Measurements from ENCODE around the gene RBBP8NL. TPM values are rescaled to one million over a fixed set of nuclear protein-coding genes. Genes with fewer than 3 reads are reported as not detected.

The RBBP8NL gene
- polyA plus RNA-seq, 1 donor (not counting 4 experiments of a cell fraction or from before 2014, with no cell fraction given), result 0.13 TPM

GRCh38 chr20:62461157-62461556 lies 33.8 kb upstream of the RBBP8NL start:
- Histone ChIP-seq H2AFZ (ENCODE audit: control insufficient read depth, low read length) (no peak overlapping the region), H3K79me2 (ENCODE audit: control insufficient read depth, insufficient read depth, low read length) (no peaks in the 10 kb centered on the region), H3K9ac (ENCODE audit: control insufficient read depth, extremely low read depth, insufficient read depth, low read length) (no peak overlapping the region), H3K9me1 (ENCODE audit: control insufficient read depth, extremely low read depth, insufficient read depth, low read length) (no peaks in the 10 kb centered on the region), H3K4me1 (ENCODE audit: control insufficient read depth, extremely low read depth, insufficient read depth, low read length) (no peaks in the 10 kb centered on the region), H3K27ac (ENCODE audit: control insufficient read depth, insufficient read depth, low read length) (no peak overlapping the region), H3K4me2 (ENCODE audit: control insufficient read depth, extremely low read depth, insufficient read depth, low read depth, low read length) (no peak overlapping the region), H3K9me3 (ENCODE audit: control insufficient read depth, low read depth, low read length) (no peaks in the 10 kb centered on the region), H3K4me3 (ENCODE audit: control insufficient read depth in 2 of 3, extremely low read depth in 1 of 3, insufficient read depth in 2 of 3, low read depth in 1 of 3, low read length in 3 of 3) (no peak overlapping the region), H4K20me1 (ENCODE audit: control insufficient read depth, extremely low read depth, insufficient read depth, low read length) (no peaks in the 10 kb centered on the region), H3K27me3 (ENCODE audit: control insufficient read depth, extremely low read depth, insufficient read depth, low read length) (peaks cover 5% of the 10 kb centered on the region), H3K36me3 (ENCODE audit: control insufficient read depth in 2 of 2, extremely low read depth in 1 of 2, insufficient read depth in 2 of 2, low read length in 2 of 2) (no peaks in the 10 kb centered on the region)
- TF ChIP-seq EZH2 (IDR thresholded peaks at IDR 0.05; ENCODE audit: low read length) (no peak), CTCF (optimal IDR thresholded peaks at IDR 0.05 in 1 of 3, IDR thresholded peaks at IDR 0.05 in 1 of 3, conservative IDR thresholded peaks at IDR 0.05 in 1 of 3; ENCODE audit: extremely low read depth in 1 of 3, insufficient read depth in 2 of 3, low read length in 3 of 3) (no peak)
- DNase-seq (ENCODE audit: low read depth, low spot score) (no peak), FAIRE-seq (no peak)
- dilution Hi-C loops (cut with MboI; ENCODE audit: extremely low pct_ligation_motif_present, low sequenced_read_pairs), result no loop called here

GRCh38 chr20:62460678-62461077 lies 33.3 kb upstream of the RBBP8NL start:
- Histone ChIP-seq H3K4me1 (ENCODE audit: control insufficient read depth, extremely low read depth, insufficient read depth, low read length) (no peaks in the 10 kb centered on the region), H4K20me1 (ENCODE audit: control insufficient read depth, extremely low read depth, insufficient read depth, low read length) (no peaks in the 10 kb centered on the region), H3K27me3 (ENCODE audit: control insufficient read depth, extremely low read depth, insufficient read depth, low read length) (peaks cover 5% of the 10 kb centered on the region), H3K9me3 (ENCODE audit: control insufficient read depth, low read depth, low read length) (no peaks in the 10 kb centered on the region), H3K9me1 (ENCODE audit: control insufficient read depth, extremely low read depth, insufficient read depth, low read length) (no peaks in the 10 kb centered on the region), H3K4me3 (ENCODE audit: control insufficient read depth in 2 of 3, extremely low read depth in 1 of 3, insufficient read depth in 2 of 3, low read depth in 1 of 3, low read length in 3 of 3) (no peak overlapping the region), H3K36me3 (ENCODE audit: control insufficient read depth in 2 of 2, extremely low read depth in 1 of 2, insufficient read depth in 2 of 2, low read length in 2 of 2) (no peaks in the 10 kb centered on the region), H3K27ac (ENCODE audit: control insufficient read depth, insufficient read depth, low read length) (no peak overlapping the region), H3K9ac (ENCODE audit: control insufficient read depth, extremely low read depth, insufficient read depth, low read length) (no peak overlapping the region), H2AFZ (ENCODE audit: control insufficient read depth, low read length) (no peak overlapping the region), H3K79me2 (ENCODE audit: control insufficient read depth, insufficient read depth, low read length) (no peaks in the 10 kb centered on the region), H3K4me2 (ENCODE audit: control insufficient read depth, extremely low read depth, insufficient read depth, low read depth, low read length) (no peak overlapping the region)
- dilution Hi-C loops (cut with MboI; ENCODE audit: extremely low pct_ligation_motif_present, low sequenced_read_pairs), result no loop called here
- TF ChIP-seq EZH2 (IDR thresholded peaks at IDR 0.05; ENCODE audit: low read length) (no peak), CTCF (optimal IDR thresholded peaks at IDR 0.05 in 1 of 3, IDR thresholded peaks at IDR 0.05 in 1 of 3, conservative IDR thresholded peaks at IDR 0.05 in 1 of 3; ENCODE audit: extremely low read depth in 1 of 3, insufficient read depth in 2 of 3, low read length in 3 of 3) (no peak)
- FAIRE-seq (no peak), DNase-seq (ENCODE audit: low read depth, low spot score) (no peak)
